ENCODE results near the gene PLSCR2.
"Not testable (repeated sequence)": the region's sequence is repeated elsewhere in the genome, so short reads cannot be mapped to it uniquely, and the experiment has no call there.

PLSCR2 gene

DNA sequence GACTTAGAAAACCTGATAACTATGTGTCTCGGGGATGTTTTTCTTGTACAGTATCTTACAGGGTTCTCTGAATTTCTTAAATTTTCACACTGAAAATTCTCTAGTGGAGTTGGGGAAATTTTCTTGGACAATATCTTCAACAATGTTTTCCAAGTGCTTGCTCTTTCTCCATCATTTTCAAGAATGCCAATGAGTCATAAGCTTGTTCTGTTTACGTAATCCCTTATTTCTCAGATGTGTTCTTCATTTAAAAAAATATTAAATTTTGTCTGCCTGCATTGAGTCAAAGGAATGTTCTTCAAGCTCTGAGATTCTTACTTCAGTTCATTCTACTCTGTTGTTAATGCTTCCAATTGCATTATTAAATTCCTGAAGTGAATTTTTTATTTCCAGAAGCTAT, 21.9 kb upstream of the PLSCR2 start:
- no peak for DNase-seq

DNA sequence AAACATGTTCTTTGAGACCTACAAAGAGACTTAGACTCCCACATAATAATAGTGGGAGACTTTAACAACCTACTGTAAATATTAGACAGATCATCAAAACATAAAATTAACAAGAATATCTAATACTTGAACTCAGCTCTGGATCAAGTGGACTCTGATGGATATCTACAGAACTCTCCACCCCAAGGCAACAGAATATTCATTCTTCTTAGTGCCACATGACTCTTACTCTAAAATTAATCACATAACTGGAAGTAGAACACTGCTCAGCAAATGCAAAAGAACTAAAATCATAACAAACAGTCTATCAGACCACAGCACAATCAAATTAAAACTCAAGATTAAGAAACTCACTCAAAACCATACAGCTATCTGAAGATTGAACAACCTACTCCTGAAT, 15.9 kb upstream of the PLSCR2 start:
- DNase-seq, result no peak

DNA sequence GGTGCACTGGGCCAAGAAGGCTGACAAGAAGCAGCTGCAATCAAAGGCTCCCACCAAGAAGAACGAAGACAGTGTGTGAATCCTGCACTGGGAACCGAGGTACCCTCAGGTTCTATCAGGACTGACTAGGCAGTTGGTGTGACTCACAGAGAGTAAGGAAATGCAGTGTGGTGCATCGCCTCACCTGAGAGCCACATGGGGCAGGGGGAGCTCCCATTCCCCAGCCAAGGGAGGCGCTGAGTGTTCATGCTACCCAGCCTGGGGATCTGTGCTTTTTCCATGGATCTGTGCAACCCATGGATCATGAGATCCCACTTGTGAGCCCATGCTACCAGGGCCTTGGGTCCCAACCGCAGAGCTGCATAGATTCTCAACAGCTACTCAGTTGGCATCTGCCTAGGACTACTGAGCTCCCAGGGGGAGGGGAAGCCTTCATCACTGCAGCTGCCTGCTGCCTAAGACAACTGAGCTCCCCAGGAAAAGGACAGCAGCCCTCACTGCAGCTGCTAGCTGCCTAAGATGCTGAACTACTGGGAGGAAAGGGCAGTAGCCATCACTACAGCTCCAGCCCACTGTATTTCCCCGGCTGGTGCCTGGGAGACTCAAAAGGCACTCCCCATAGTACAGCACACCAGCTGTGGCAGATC, 6.9 kb upstream of the PLSCR2 start:
- no peak for DNase-seq

DNA sequence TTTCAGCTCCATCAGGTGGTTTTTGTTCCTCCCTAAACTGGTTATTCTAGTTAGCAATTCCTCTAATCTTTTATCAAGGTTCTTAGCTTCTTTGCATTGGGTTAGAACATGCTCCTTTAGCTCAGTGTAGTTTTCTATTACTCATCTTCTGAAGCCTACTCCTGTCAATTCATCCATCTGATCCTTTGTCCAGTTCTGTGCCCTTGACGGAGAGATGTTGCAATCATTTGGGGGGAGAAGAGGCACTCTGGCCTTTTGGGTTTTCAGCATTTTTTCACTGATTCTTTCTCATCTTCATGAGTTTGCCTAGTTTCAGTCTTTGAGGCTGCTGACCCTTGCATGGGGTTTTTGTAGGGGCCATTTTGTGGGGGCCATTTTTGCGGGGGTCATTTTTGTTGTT, 5.6 kb upstream of the PLSCR2 start:
- DNase-seq, result not testable (repeated sequence)

DNA sequence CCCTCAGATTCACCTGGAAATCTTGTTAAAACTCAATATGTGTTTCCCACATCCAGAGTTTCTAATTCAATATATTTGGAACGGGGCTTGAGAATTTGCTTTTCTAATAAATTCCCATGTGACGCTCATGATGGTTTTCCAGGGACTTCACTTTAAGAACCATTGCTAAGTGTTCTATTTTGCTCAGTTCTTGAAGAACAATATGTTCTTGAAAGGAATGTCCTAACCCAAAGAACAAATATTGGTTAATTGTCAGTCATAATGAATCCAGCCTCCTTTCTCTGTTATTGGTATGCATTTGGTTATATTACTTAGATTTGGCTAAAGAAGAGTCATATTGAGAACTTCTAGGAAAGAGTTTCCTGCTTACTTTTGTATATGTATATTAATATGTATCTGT, 4.4 kb upstream of the PLSCR2 start:
- DNase-seq, result no peak

DNA sequence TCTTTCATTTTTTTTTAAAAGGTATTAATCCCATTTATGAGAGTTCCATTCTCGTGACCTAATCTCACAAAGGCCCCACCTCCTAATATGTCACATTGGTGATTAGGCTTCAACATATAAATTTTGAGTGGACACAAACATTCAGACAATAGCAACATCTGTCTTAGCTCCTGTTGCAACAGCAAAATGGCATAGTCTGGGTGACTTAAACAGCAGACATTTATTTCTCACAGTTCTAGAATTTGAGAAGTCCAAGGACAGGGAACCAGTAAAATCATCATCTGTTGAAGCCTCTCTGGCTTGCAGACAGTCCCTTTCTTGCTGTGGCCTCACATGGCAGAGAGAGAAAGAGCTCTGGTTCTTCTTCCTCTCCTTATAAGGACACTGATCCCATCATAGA, 3.2 kb upstream of the PLSCR2 start:
- no peak for DNase-seq

DNA sequence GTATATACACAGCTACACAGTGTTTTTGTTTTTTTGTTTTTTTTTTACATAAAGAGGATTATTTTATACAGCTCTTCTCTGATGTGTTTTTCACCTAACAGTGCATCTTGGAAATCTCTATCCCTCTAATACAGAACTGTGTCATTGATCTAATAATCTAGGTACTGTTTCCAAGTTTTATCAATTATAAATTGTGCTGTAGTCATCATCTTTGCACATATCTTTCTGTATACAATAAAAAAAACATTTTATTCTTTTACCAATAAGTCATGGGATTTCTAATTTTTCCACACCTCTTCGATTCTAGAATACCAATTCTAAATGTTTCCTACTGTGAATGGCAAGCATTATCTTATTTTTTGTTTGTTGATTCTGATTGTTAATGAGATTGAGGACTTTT, 1.7 kb upstream of the PLSCR2 start:
- no peak for DNase-seq

DNA sequence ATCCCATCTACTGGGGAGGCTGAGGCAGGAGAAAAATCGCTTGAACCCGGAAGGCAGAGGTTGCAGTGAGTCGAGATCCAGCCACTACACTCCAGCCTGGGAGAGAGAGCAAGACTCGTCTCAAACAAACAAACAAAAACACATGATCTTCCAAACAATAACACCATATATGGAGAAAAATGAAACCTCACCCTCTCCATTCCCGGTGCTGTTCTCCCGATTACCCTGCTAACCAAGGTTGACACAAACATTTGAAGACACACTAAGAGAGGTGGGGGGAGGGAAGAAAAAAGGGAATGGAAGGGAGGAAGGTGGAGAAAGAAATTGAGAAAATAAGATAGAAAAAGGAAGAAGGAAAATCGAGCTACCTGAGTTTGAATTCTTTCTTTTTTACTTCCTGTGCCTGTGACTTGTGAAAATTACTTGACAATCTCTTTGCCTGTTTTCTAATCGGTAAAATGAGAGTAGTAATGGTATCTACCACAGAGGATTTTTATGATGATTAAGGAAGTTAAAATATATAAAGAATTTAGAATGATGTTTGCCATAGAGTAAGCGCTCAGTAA, 1.1 kb upstream of the PLSCR2 start:
- DNase-seq, result no peak

DNA sequence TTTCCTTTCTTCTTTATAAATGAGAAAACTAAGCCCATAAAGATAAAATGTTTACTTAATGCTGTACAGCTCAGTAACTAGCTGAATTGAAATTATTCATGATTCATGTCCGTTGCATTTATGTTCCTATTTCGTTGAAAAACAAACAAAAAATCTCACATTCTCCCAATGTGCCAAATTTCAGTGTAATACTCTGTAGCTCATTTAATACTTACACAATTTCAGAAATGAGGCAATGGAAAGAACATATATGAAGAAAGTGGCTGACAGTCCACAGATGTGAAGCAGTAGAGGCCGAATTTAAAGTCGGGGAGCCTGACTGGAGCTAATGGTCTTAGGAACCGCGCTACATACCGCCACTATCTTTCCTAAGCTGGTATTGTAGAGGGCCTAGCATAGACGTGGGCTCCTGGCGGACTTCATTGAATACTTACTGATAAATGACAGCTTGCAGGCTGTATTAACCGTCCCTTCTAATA, 651 bp downstream of the PLSCR2 start:
- DNase-seq, result no peak

DNA sequence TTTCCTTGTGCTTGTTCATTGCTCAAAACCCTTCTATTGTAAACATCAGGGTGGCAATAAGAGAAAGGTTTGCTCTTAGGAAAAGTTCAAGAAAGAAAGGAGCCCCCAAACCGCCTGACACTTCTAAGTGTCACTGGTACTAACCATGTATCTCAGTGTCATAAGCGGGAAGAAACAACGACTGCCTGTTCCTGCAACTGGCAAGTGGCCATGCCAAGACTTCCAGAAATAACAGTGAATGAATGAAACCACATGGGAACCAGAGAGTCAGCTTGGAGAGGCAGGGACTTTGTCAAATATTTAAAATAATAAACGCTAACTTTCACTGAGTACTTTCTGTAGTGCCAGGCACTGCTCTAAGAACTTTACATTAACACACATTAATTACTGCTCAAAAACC, 1.1 kb downstream of the PLSCR2 start:
- DNase-seq, result peak in 2 of 51 donors; percentile 0 to 19

DNA sequence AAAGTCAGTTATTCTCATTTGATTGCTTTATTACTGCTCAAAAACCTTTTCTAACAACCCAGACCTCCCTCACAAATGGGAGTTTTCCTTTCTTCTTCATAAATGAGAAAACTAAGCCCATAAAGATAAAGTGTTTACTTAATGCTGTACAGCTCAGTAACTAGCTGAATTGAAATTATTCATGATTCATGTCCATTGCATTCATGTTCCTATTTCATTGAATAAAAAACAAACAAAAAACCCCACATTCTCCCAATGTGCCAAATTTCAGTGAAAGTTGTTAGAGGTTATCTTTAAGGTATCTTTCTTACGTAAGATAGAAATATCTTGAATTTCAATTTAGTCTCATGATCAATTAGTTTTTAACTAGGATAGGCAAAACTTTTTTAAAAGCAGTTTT, 2.8 kb downstream of the PLSCR2 start:
- DNase-seq, result no peak

DNA sequence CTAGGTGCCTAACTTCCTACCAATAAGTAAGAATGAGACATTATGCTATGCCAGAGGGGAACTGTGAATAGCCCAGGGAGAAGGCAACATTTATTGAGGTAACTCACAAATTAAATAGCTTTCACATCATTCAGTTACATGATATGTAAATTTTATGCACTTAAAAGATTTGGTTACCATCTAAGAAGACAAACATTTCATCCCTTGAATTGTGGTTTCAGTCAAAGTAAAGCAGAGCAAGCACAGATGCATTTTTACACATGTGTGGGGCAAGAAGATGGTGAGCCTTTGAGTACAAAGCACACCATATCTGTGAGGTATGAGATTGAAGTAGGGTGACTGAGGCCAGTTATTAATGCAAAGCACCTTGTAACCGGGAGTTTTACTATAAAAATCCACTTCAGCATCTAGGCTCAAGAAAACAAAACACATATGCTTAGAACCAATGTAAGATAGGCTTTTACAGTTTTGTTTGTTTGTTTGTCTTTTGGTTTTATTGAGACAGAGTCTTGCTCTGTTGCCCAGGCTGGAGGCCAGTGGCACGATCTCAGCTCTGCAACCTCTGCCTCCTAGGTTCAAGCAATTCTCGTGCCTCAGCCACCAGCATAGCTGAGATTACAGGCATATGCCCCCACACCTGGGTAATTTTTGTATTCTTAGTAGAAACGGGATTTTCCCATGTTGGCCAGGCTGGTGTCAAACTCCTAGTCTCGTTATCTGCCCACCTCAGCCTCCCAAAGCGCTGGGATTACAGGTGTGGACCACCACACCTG, 3.5 kb downstream of the PLSCR2 start:
- no peak for DNase-seq

DNA sequence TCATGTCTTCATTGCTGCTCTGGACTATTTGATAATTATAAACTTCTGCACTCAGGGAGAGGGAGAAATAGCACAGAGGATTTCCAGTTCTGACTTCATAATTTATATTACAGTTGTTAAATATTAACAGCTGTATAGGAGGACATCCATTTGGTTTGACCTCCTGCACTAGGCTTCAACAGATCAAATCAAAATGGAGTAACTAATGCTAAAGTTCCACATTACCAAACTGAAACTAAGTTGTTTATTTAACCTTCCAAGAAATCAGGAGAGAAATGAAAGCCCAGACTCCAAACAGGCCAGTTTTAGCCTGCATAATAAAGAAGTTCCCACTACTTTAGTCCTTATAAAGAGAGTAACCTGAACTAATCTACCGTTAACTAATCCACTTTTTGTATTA, 4.6 kb downstream of the PLSCR2 start:
- DNase-seq, result no peak

DNA sequence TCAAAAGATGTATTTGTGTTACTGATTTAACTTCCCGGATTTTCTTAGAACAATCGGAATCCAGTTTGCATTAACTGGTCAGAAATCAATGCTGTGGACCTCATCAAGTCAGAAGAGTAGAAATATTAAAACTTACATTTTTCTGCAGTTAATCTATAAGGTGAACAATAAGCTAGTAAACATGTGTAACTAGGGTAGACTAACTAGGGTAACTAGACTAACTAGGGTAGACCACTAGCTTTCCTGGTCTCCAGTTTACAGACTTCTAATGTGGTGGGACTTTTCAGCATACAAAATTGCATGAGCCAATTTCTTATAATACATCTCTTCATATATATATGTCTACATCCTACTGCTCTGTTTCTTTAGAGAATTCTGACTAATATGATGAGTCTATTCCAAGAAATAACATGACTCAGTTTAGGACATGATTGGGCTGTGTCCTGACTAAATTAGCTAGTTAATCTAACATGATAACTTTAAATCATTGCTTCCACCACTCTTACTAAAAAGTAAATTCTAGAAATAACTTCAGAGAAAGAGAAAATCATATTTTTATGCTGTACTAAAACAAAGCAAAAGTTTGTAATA, 5.3 kb downstream of the PLSCR2 start:
- no peak for DNase-seq

DNA sequence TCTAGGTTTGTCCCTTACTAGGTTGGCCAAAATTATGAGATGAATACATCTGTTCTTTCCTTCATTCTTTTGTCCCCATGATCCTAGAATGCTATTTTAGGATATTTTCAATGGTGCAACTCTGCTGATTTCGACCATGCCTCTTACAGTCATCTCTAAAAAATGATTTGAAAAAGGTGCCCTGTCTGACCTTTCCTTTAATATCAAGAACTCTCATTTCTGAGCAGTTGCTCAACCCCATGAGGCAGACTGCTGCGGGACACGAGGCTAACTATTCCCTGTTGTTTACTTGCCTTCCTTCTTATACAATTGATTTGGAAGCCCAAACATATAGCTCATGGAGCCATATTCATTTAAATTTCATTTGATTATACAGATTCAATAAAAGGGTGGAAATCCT, 14.6 kb downstream of the PLSCR2 start:
- no peak for DNase-seq

DNA sequence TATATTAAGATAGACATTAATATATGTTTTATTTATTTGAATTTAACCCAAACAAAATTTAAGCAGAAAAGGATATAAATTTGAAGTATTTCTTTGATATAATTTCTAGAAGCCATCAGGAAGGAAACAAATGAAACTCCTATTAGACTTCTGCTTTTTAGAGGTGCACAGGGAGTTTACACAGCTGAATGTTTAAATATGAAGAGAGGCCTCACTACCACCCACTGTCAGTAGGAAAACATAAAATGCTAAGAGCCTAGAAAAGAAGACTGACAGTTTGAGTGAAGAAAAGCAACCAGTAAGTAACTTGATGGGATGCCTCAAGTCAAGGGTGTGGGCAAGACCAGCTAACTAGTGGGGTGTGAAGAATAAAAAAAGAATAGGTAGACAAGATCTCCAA, 19.7 kb downstream of the PLSCR2 start:
- no peak for DNase-seq

DNA sequence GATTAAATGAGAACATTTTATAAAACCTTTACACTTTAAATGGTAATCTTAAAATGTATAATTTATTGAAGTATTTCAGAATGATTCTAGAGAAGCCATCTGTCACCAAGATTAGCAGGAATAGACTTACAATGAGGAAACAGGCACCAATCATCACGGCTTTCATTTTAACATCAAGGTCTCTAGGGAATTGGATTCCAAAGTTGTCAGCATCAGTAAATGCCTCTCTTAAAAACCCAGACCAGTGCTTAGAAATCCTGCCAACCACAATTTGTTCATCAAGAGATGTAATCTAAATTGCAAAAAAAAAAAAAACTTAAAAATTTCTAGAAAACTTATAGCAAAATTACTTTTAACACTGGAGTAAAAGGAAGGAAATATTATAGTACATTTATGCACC, 20.3 kb downstream of the PLSCR2 start:
- DNase-seq, result no peak

DNA sequence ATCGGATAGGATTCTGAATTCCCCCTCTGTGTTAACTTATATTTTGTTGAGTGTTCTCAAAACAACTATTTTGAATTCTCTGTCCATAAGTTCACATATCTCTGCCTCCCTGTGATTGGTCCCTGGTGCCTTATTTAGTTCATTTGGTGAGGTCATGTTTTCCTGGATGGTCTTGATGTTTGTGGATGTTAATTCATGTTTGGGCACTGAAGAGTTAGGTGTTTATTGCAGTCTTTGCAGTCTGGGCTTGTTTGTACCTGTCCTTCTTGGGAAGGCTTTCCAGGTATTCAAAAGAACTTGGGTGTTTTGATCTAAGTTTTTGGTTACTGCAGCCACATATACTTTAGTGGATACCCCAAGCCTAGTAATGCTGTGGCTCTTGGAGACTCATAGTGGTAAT, 23.3 kb downstream of the PLSCR2 start:
- DNase-seq, result no peak

DNA sequence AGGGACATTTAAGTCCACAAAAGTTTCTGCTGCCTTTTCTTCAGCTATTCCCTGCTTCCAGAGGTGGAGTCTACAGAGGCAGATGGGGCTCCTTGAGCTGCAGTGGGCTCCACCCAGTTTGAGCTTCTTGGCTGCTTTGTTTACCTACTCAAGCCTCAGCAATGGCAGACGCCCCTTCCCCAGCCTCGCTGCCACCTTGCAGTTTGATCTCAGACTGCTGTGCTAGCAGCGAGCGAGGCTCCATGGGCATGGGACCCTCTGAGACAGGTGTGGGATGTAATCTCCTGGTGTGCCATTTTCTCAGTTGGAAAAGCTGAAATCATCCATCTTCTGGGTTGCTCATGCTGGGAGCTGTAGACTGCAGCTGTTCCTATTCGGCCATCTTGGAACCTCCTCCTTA, 29.1 kb downstream of the PLSCR2 start:
- DNase-seq, result not testable (repeated sequence)

DNA sequence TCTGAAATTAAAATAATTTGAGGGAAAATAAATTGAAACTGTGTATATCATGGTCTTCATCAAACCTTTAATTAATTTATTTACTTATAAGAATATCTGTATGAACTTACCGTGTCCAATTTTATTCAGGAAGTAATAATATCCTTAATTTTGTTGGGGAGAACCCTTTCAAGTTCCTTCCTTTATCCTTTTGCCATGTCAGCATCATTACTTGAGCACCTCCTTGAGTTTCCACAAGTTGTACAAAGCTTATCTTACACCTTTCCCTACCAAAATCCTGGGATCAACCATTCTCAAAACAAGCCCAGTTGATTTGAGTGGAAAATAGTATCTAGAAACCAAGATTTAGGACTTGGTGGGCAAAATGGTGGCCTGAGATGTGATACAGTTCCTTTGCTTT, 37.3 kb downstream of the PLSCR2 start:
- no peak for DNase-seq

DNA sequence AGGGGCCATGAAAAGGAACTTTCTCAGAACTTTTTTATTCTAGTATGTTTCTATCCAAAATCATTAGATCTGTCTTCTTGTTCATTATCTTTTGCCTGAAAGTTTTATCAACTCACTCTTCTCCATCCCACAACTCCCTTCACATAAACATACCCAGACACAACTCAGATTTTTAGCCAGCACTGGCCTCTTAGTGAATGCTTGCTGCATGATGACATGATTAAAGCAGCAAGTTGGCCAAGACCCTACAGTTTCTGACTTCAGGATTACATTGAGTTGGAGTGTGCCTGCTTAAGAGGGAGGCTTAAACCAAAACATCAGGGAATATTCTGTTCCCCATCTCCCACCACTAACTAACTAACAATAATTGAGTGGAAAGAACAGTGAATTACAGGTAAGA, 38.1 kb downstream of the PLSCR2 start:
- DNase-seq, result no peak

DNA sequence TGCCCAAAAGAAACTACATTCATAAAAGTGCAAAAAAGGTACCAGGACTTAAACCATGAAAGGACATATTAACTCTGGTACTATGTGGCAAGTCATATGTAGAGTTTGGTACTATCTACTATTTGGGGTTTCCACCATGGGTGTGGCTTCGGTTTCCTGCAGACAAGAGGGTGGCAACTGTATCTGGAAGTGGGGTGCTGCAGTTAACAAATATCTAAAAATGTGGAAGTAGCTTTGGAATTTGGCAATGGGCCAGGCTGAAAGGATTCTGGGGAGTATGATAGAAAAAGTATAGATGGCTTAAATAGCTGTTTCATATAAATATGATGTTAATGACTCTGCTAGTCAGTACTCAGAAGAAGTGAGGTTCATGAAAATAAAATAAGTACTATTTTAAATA, 44.0 kb downstream of the PLSCR2 start:
- no peak for DNase-seq
